ENCODE results near the gene DYRK4.

Gene DYRK4

GRCh38 chr12:4564818-4565217 lies 2.8 kb downstream of the DYRK4 start:
- H3K4me3 ChIP-seq (replicated peaks; ENCODE audit: low read depth, low read length), result no peak overlapping the region
- no peak for TF ChIP-seq CTCF (IDR thresholded peaks at IDR 0.05; ENCODE audit: low read length, missing control alignments)
- DNase-seq (ENCODE audit: low read depth), result no peak

- no peak for TF ChIP-seq CTCF (IDR thresholded peaks at IDR 0.05; ENCODE audit: low read length, missing control alignments)
- no peak for DNase-seq (ENCODE audit: low read depth)
- H3K4me3 ChIP-seq (replicated peaks; ENCODE audit: low read depth, low read length), result no peak overlapping the region
These were observed 4.5 kb downstream of the DYRK4 start for GRCh38 chr12:4566474-4566873.

GRCh38 chr12:4567073-4567881 lies 5.3 kb downstream of the DYRK4 start:
- H3K4me3 ChIP-seq (replicated peaks; ENCODE audit: low read depth, low read length), result no peak overlapping the region
- no peak for TF ChIP-seq CTCF (IDR thresholded peaks at IDR 0.05; ENCODE audit: low read length, missing control alignments)
- no peak for DNase-seq (ENCODE audit: low read depth)

GRCh38 chr12:4569261-4569660 lies 7.3 kb downstream of the DYRK4 start:
- TF ChIP-seq CTCF (IDR thresholded peaks at IDR 0.05; ENCODE audit: low read length, missing control alignments), result no peak
- no peak for DNase-seq (ENCODE audit: low read depth)
- H3K4me3 ChIP-seq (replicated peaks; ENCODE audit: low read depth, low read length), result no peak overlapping the region

- no peak overlapping the region for H3K4me3 ChIP-seq (replicated peaks; ENCODE audit: low read depth, low read length)
- TF ChIP-seq CTCF (IDR thresholded peaks at IDR 0.05; ENCODE audit: low read length, missing control alignments), result no peak
- DNase-seq (ENCODE audit: low read depth), result no peak
These were observed 10.7 kb downstream of the DYRK4 start for GRCh38 chr12:4572680-4573079.

GRCh38 chr12:4579305-4580102 lies 17.5 kb downstream of the DYRK4 start:
- H3K4me3 ChIP-seq (replicated peaks; ENCODE audit: low read depth, low read length), result no peak overlapping the region
- peak; percentile 5 for TF ChIP-seq CTCF (IDR thresholded peaks at IDR 0.05; ENCODE audit: low read length, missing control alignments)
- peak; percentile 23 for DNase-seq (ENCODE audit: low read depth)

Data from fibroblast of pulmonary artery (primary cell).